ENCODE measurements around the gene AFTPH.
A peak's percentile ranks its signal among the peaks of the same experiment; 100 is the strongest.

AFTPH gene

GRCh38 chr2:64641599-64641998, 117.5 kb downstream of the AFTPH start:
- H3K27me3 ChIP-seq (ENCODE audit: control insufficient read depth, low read length) = no peaks in the 10 kb centered on the region
- peak overlapping the region; percentile 26 for H3K4me3 ChIP-seq (ENCODE audit: low read length)
- H3K4me2 ChIP-seq (ENCODE audit: low read length) = peak overlapping the region; percentile 84
- H3K4me1 ChIP-seq (ENCODE audit: control insufficient read depth, low read length) = peaks cover 100% of the 10 kb centered on the region
- no peak for TF ChIP-seq CTCF (IDR thresholded peaks at IDR 0.05; ENCODE audit: low read depth, low read length, poor library complexity, severe bottlenecking)
- no peak for TF ChIP-seq EZH2phosphoT487 (IDR thresholded peaks at IDR 0.05; ENCODE audit: borderline replicate concordance, low read length)
- H3K27ac ChIP-seq (ENCODE audit: low read depth, low read length) = peak overlapping the region; percentile 82
- H3F3A ChIP-seq (ENCODE audit: control insufficient read depth, insufficient read depth) = peaks cover 46% of the 10 kb centered on the region
- no peaks in the 10 kb centered on the region for H3K9me2 ChIP-seq (replicated peaks; ENCODE audit: control insufficient read depth, low read length)
- 0 out of 2 replicates have a peak, but pooled peaks cover 9% of the 10 kb centered on the region for H4K20me1 ChIP-seq (ENCODE audit: control insufficient read depth, insufficient read depth, low read depth, low read length)
- peaks cover 28% of the 10 kb centered on the region for H3K36me3 ChIP-seq (ENCODE audit: control insufficient read depth, low read length)
- H3K79me2 ChIP-seq (ENCODE audit: control insufficient read depth, low read length) = peaks cover 100% of the 10 kb centered on the region
- no peaks in the 10 kb centered on the region for H3K9me3 ChIP-seq (ENCODE audit: control insufficient read depth, insufficient read depth, low read length)
